Inflammatory macrophage treated with lipopolysaccharide for 4 hours (primary cell): ENCODE results near the gene FAM219B.
"Not testable (repeated sequence)": the region's sequence is repeated elsewhere in the genome, so short reads cannot be mapped to it uniquely, and the experiment has no call there.

Experiments used
- DNase-seq: peaks from one replicate; pipeline ENCODE4 v3.0.0-alpha.2; 2020

The FAM219B gene

GRCh38 chr15:74906450-74907162 lies at the start of gene FAM219B:
Gene FAM219B (minus strand): TSS chr15:74906851. CDS start chr15:74906800, 51 bp downstream.
- DNase-seq, result peak; percentile 95

- peak; percentile 66 for DNase-seq
Observed at GRCh38 chr15:74955796-74956647, 49.4 kb upstream of the FAM219B start.

- DNase-seq, result no peak
Observed at GRCh38 chr15:74955017-74955416, 48.4 kb upstream of the FAM219B start.

GRCh38 chr15:74954515-74954914 lies 47.9 kb upstream of the FAM219B start:
- DNase-seq, result no peak

- no peak for DNase-seq
Observed at GRCh38 chr15:74951006-74951405, 44.4 kb upstream of the FAM219B start.

GRCh38 chr15:74950078-74950908 lies 43.6 kb upstream of the FAM219B start:
- DNase-seq, result peak; percentile 69

- DNase-seq, result peak; percentile 98
Observed at GRCh38 chr15:74937590-74938371, 31.1 kb upstream of the FAM219B start, which contains the start of gene COX5A. Gene COX5A (minus strand): TSS chr15:74938073. CDS start chr15:74938014, 59 bp downstream.

- no peak for DNase-seq
Observed at GRCh38 chr15:74937272-74937589, 30.6 kb upstream of the FAM219B start.

- not testable (repeated sequence) for DNase-seq
Observed at GRCh38 chr15:74935193-74935592, 28.5 kb upstream of the FAM219B start.

- DNase-seq, result no peak
Observed at GRCh38 chr15:74933573-74933972, 26.9 kb upstream of the FAM219B start.

- no peak for DNase-seq
Observed at GRCh38 chr15:74928771-74929198, 22.1 kb upstream of the FAM219B start.

GRCh38 chr15:74924525-74924924 lies 17.9 kb upstream of the FAM219B start:
- no peak for DNase-seq

- peak; percentile 62 for DNase-seq
Observed at GRCh38 chr15:74920456-74920855, 13.8 kb upstream of the FAM219B start.

- DNase-seq, result no peak
Observed at GRCh38 chr15:74917676-74918075, 11.0 kb upstream of the FAM219B start.

- not testable (repeated sequence) for DNase-seq
Observed at GRCh38 chr15:74913799-74914198, 7.1 kb upstream of the FAM219B start.

GRCh38 chr15:74913041-74913440 lies 6.4 kb upstream of the FAM219B start:
- DNase-seq, result no peak

- DNase-seq, result no peak
Observed at GRCh38 chr15:74908635-74909034, 2.0 kb upstream of the FAM219B start.

GRCh38 chr15:74907163-74907870 lies 666 bp upstream of the FAM219B start:
- DNase-seq, result peak; percentile 4

- DNase-seq, result peak; percentile 30
Observed at GRCh38 chr15:74906067-74906449, 593 bp downstream of the FAM219B start.

GRCh38 chr15:74904190-74904805 lies 2.4 kb downstream of the FAM219B start:
- DNase-seq, result no peak

GRCh38 chr15:74903676-74904075 lies 3.0 kb downstream of the FAM219B start:
- DNase-seq, result no peak
